OCI-LY7 (cell line): Measurements from ENCODE around the gene AARS1.
"Not testable (repeated sequence)": the region's sequence is repeated elsewhere in the genome, so short reads cannot be mapped to it uniquely, and the experiment has no call there.

Experiments used
- EZH2phosphoT487 ChIP-seq: fragments of 200-600 bp; sonication (generic); IDR thresholded peaks from 2 replicates; pipeline ENCODE4 v1.6.1; 2018; ENCODE audit warnings: low read depth, borderline replicate concordance, mild to moderate bottlenecking, mixed run types, antibody characterized with exemption, low read length, moderate library complexity, mixed read lengths
- TF ChIP-seq, protein P1 (sequence below): fragments of 200-600 bp; sonication (generic); conservative IDR thresholded peaks from 2 replicates; pipeline ENCODE4 v1.5.1; 2014; ENCODE audit warnings: mild to moderate bottlenecking, antibody characterized with exemption, low read length, moderate library complexity, mixed read lengths

GRCh38 chr16:70332728-70333127 is 43.4 kb upstream of the AARS1 start:
- TF ChIP-seq, protein P1, sequence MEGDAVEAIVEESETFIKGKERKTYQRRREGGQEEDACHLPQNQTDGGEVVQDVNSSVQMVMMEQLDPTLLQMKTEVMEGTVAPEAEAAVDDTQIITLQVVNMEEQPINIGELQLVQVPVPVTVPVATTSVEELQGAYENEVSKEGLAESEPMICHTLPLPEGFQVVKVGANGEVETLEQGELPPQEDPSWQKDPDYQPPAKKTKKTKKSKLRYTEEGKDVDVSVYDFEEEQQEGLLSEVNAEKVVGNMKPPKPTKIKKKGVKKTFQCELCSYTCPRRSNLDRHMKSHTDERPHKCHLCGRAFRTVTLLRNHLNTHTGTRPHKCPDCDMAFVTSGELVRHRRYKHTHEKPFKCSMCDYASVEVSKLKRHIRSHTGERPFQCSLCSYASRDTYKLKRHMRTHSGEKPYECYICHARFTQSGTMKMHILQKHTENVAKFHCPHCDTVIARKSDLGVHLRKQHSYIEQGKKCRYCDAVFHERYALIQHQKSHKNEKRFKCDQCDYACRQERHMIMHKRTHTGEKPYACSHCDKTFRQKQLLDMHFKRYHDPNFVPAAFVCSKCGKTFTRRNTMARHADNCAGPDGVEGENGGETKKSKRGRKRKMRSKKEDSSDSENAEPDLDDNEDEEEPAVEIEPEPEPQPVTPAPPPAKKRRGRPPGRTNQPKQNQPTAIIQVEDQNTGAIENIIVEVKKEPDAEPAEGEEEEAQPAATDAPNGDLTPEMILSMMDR = not testable (repeated sequence)
- not testable (repeated sequence) for TF ChIP-seq EZH2phosphoT487
